ENCODE results near the gene CCDC154. TPM values are rescaled to one million over a fixed set of nuclear protein-coding genes. Genes with fewer than 3 reads are reported as not detected.
A peak's percentile ranks its signal among the peaks of the same experiment; 100 is the strongest.

CCDC154 gene
- total and polyA plus RNA-seq, 9 of the 15 experiments (the other 6 are each of a cell fraction or from before 2014, with no cell fraction given): 0.15 to 1.4 (median 0.20) TPM; not detected in 5

GRCh38 chr16:1408171-1408837 lies 36.1 kb downstream of the CCDC154 start (continued):
- TF ChIP-seq ATF1 (CRISPR knock-in tag; IDR thresholded peaks at IDR 0.05) (no peak), ATF1 (tag; IDR thresholded peaks at IDR 0.05) (peak; percentile 59), MXI1 (IDR thresholded peaks at IDR 0.05; ENCODE audit: low read depth, low read length) (no peak), SUPT5H (IDR thresholded peaks at IDR 0.05) (no peak), ZNF3 (CRISPR knock-in tag; IDR thresholded peaks at IDR 0.05) (no peak), JUND (IDR thresholded peaks at IDR 0.05; ENCODE audit: borderline replicate concordance, low read depth, low read length) (0 out of 2 replicates have a peak, but pooled peaks have one; percentile 6), JUND (tag; IDR thresholded peaks at IDR 0.05; ENCODE audit: borderline replicate concordance, low read depth, low read length) (no peak; the same call in 2 of the 3 replicates), TOE1 (IDR thresholded peaks at IDR 0.05; ENCODE audit: borderline replicate concordance) (peak; percentile 91), TOE1 (CRISPR knock-in tag; IDR thresholded peaks at IDR 0.05; ENCODE audit: borderline replicate concordance, low read depth) (no peak), SMAD3 (CRISPR knock-in tag; conservative IDR thresholded peaks at IDR 0.05) (no peak), NUFIP1 (IDR thresholded peaks at IDR 0.05; ENCODE audit: partially characterized antibody) (no peak), CREB5 (CRISPR knock-in tag; IDR thresholded peaks at IDR 0.05) (no peak), POLR2A (conservative IDR thresholded peaks at IDR 0.05) (no peak), MYBL2 (IDR thresholded peaks at IDR 0.05; ENCODE audit: low read depth) (no peak), MYBL2 (CRISPR knock-in tag; IDR thresholded peaks at IDR 0.05; ENCODE audit: borderline replicate concordance) (no peak), IRF1 (CRISPR knock-in tag; IDR thresholded peaks at IDR 0.05; ENCODE audit: borderline replicate concordance) (no peak), MCM3 (IDR thresholded peaks at IDR 0.05) (no peak), NEUROD1 (IDR thresholded peaks at IDR 0.05; ENCODE audit: borderline replicate concordance, low read depth, low read length, partially characterized antibody) (peak; percentile 63), FOXJ3 (CRISPR knock-in tag; IDR thresholded peaks at IDR 0.05) (no peak), CC2D1A (IDR thresholded peaks at IDR 0.05) (no peak), ZNF239 (CRISPR knock-in tag; IDR thresholded peaks at IDR 0.05) (no peak)
- TF ChIP-seq, protein P1, sequence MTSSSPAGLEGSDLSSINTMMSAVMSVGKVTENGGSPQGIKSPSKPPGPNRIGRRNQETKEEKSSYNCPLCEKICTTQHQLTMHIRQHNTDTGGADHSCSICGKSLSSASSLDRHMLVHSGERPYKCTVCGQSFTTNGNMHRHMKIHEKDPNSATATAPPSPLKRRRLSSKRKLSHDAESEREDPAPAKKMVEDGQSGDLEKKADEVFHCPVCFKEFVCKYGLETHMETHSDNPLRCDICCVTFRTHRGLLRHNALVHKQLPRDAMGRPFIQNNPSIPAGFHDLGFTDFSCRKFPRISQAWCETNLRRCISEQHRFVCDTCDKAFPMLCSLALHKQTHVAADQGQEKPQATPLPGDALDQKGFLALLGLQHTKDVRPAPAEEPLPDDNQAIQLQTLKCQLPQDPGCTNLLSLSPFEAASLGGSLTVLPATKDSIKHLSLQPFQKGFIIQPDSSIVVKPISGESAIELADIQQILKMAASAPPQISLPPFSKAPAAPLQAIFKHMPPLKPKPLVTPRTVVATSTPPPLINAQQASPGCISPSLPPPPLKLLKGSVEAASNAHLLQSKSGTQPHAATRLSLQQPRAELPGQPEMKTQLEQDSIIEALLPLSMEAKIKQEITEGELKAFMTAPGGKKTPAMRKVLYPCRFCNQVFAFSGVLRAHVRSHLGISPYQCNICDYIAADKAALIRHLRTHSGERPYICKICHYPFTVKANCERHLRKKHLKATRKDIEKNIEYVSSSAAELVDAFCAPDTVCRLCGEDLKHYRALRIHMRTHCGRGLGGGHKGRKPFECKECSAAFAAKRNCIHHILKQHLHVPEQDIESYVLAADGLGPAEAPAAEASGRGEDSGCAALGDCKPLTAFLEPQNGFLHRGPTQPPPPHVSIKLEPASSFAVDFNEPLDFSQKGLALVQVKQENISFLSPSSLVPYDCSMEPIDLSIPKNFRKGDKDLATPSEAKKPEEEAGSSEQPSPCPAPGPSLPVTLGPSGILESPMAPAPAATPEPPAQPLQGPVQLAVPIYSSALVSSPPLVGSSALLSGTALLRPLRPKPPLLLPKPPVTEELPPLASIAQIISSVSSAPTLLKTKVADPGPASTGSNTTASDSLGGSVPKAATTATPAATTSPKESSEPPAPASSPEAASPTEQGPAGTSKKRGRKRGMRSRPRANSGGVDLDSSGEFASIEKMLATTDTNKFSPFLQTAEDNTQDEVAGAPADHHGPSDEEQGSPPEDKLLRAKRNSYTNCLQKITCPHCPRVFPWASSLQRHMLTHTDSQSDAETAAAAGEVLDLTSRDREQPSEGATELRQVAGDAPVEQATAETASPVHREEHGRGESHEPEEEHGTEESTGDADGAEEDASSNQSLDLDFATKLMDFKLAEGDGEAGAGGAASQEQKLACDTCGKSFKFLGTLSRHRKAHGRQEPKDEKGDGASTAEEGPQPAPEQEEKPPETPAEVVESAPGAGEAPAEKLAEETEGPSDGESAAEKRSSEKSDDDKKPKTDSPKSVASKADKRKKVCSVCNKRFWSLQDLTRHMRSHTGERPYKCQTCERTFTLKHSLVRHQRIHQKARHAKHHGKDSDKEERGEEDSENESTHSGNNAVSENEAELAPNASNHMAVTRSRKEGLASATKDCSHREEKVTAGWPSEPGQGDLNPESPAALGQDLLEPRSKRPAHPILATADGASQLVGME (CRISPR knock-in tag; IDR thresholded peaks at IDR 0.05): no peak
- TF ChIP-seq, protein P2, sequence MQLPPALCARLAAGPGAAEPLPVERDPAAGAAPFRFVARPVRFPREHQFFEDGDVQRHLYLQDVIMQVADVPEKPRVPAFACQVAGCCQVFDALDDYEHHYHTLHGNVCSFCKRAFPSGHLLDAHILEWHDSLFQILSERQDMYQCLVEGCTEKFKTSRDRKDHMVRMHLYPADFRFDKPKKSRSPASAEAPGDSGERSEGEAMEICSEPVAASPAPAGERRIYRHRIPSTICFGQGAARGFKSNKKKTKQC (CRISPR knock-in tag; IDR thresholded peaks at IDR 0.05): no peak
